Measurements from ENCODE around the gene NRXN3.

Gene NRXN3

DNA sequence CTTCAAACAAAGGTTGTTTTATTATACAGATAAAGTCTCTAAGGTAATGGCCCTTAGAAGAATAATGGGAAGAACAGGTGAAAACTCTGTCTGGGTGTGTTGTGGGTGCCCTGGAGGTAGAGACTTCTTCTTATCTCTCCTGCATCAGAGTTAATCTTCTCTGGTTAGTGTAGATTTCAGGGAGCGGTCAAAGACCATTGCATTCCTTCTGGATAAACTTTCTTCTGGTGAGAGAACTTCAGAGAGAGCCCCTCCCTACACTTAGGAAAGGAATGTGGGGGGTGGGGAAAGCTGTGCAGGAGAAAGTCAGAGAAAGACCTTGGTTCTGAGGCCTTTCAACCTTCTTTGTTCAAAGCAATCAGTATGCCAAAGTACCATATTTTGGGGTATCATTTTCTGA lies 1382.6 kb downstream of the NRXN3 start:
- DNase-seq (ENCODE audit: low read depth): peak; percentile 34
- TF ChIP-seq, protein P1, sequence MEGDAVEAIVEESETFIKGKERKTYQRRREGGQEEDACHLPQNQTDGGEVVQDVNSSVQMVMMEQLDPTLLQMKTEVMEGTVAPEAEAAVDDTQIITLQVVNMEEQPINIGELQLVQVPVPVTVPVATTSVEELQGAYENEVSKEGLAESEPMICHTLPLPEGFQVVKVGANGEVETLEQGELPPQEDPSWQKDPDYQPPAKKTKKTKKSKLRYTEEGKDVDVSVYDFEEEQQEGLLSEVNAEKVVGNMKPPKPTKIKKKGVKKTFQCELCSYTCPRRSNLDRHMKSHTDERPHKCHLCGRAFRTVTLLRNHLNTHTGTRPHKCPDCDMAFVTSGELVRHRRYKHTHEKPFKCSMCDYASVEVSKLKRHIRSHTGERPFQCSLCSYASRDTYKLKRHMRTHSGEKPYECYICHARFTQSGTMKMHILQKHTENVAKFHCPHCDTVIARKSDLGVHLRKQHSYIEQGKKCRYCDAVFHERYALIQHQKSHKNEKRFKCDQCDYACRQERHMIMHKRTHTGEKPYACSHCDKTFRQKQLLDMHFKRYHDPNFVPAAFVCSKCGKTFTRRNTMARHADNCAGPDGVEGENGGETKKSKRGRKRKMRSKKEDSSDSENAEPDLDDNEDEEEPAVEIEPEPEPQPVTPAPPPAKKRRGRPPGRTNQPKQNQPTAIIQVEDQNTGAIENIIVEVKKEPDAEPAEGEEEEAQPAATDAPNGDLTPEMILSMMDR (conservative IDR thresholded peaks at IDR 0.05; ENCODE audit: low read depth, low read length): no peak

DNA sequence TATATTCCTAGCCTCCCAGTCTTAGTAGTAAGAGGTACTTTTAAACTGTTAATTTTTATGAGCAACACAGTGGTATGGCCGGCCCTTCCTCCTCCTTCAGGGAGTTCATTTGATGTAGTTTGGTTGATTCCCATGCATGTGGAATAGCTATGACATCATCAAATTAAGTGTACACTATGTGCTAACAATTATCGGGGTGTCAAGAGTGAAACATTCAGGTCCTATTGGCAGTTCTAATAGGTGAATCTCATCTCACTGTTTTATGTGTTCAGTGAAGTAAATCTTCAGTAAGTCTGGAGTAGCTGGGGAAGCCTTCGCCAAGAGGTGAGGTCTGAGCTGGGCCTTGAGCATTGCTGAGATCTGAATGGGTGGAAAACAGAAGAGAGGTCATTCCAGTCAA lies 1384.6 kb downstream of the NRXN3 start:
- H3K4me3 ChIP-seq (ENCODE audit: low read length): no peak overlapping the region
- TF ChIP-seq, protein P1 (conservative IDR thresholded peaks at IDR 0.05; ENCODE audit: low read depth, low read length): no peak
- DNase-seq (ENCODE audit: low read depth): no peak

More for the DNA sequence above, 1382.6 kb downstream of the NRXN3 start:
- H3K4me3 ChIP-seq (ENCODE audit: low read length): no peak overlapping the region

DNA sequence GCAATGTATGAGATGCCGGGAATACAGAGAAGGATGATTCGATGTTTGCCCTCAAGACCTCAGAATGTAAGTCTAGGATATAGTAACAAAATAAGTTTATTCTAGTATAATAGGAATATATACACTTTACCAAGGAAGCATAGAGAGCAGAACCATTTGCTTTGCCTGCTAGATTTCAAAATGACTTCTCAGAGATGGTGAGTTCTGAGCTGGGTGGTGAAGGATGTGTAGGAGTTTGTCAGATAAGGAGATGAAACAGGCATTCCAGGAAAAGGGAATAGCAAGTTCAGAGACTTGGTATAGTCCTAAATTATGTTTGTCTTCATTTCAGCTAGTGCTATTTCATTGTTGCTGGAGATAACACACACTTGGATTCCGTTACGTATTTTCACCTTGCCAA lies 1385.3 kb downstream of the NRXN3 start:
- TF ChIP-seq, protein P1 (conservative IDR thresholded peaks at IDR 0.05; ENCODE audit: low read depth, low read length): no peak
- no peak for DNase-seq (ENCODE audit: low read depth)
- no peak overlapping the region for H3K4me3 ChIP-seq (ENCODE audit: low read length)

DNA sequence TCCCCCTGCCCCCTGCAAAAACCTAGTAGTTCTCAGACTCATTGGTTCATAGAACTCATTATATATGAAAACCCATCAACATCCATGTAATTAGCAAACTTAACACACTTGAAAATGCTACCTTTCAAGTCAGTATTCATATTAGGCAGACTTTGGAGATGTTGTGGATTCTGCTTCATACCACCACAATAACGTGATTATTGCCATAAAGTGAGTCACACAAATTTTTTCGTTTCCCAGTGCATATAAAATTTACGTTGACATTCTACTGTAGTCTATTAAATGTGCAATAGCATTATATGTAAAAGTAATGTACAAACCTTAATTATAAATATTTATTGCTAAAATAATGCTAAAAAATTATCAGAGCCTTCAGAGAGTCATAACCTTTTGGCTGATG lies 1387.1 kb downstream of the NRXN3 start:
- TF ChIP-seq, protein P1 (conservative IDR thresholded peaks at IDR 0.05; ENCODE audit: low read depth, low read length): no peak
- no peak for DNase-seq (ENCODE audit: low read depth)
- H3K4me3 ChIP-seq (ENCODE audit: low read length): no peak overlapping the region

DNA sequence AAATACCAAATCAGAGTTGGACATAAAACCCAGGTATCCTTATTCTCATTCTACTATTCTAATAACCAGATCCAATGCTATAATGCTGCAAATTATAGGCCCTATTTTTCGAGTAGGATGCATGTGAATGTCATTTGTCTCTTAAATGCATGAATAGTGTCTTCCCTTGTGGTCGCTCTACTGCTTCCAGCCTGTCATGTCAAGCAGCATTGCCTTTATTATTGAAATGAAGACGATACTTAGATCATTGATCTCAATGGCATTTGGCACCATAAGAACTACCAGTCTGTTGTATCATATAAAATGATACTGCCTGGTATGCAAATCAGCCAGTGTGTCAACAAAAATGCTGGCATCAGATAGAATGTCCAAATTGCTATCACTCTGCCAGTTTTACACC lies 1392.0 kb downstream of the NRXN3 start:
- DNase-seq (ENCODE audit: low read depth): no peak
- no peak overlapping the region for H3K4me3 ChIP-seq (ENCODE audit: low read length)
- TF ChIP-seq, protein P1 (conservative IDR thresholded peaks at IDR 0.05; ENCODE audit: low read depth, low read length): no peak

DNA sequence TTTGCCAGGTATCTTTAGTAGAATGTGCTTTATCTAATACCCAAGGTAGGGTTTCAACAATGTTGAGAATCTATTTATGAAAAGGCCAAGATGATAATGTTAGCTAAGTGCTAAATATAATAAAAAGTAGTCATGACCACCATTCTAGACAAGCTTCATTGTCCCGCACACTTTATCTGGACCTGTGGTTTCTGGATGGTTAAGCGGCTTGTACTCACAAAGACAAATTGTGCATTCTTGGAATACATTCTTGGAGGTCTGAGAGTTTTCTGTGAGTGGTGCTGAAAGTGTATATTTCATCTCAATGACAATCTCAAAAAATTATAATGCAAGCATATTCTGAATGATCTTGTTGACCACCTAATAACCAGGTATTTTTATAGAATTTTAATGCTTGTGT lies 1394.2 kb downstream of the NRXN3 start:
- no peak overlapping the region for H3K4me3 ChIP-seq (ENCODE audit: low read length)
- TF ChIP-seq, protein P1 (conservative IDR thresholded peaks at IDR 0.05; ENCODE audit: low read depth, low read length): no peak
- DNase-seq (ENCODE audit: low read depth): no peak

DNA sequence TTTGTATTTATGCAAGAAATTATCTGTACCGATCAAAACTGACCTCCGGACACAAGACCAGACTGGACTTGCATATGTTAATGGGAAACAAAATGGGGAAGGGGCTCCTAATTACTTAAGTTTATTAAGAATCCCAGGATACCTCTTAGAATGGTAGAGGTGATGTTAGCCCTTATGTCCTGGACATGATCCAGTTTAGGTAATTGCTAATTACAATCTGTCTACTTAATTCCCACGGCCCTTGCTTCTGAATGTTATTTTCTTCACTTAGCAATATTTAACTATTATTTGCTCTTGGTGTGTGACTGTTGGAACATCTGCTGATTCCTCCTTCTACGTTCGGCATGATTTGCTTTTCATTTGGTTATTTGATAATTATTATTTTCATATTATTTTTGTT lies 1397.1 kb downstream of the NRXN3 start:
- no peak overlapping the region for H3K4me3 ChIP-seq (ENCODE audit: low read length)
- TF ChIP-seq, protein P1 (conservative IDR thresholded peaks at IDR 0.05; ENCODE audit: low read depth, low read length): no peak
- no peak for DNase-seq (ENCODE audit: low read depth)
